SKM-1 (cell line): ENCODE results near the gene FLYWCH1.

Experiments
- DNase-seq: peaks from one replicate; lab custom pipeline; 2025; ENCODE audit not compliant: unreplicated experiment; lab: John Stamatoyannopoulos, UW

FLYWCH1 gene

GRCh38 chr16:2968368-2968737, 56.6 kb downstream of the FLYWCH1 start:
- DNase-seq: no peak

GRCh38 chr16:2968738-2969544, 57.2 kb downstream of the FLYWCH1 start, which contains the start of gene PAQR4:
Gene PAQR4, plus strand, starts transcription at chr16:2969348. Its CDS starts 327 bp downstream, at chr16:2969675.
- DNase-seq: peak; percentile 78

- DNase-seq: peak; percentile 75
Observed at GRCh38 chr16:2969545-2970521, 58.1 kb downstream of the FLYWCH1 start.

GRCh38 chr16:2970563-2970962, 58.8 kb downstream of the FLYWCH1 start:
- no peak for DNase-seq

GRCh38 chr16:2971134-2971984, 59.6 kb downstream of the FLYWCH1 start:
- DNase-seq: no peak

GRCh38 chr16:2971985-2972784, 60.5 kb downstream of the FLYWCH1 start:
- DNase-seq: no peak

GRCh38 chr16:2973093-2973492, 61.4 kb downstream of the FLYWCH1 start:
- no peak for DNase-seq

- no peak for DNase-seq
Observed at GRCh38 chr16:2973605-2974318, 62.0 kb downstream of the FLYWCH1 start.

GRCh38 chr16:2974319-2975056, 62.8 kb downstream of the FLYWCH1 start:
- no peak for DNase-seq

- no peak for DNase-seq
Observed at GRCh38 chr16:2975161-2975795, 63.5 kb downstream of the FLYWCH1 start.

- no peak for DNase-seq
Observed at GRCh38 chr16:2976201-2976600, 64.5 kb downstream of the FLYWCH1 start.

- DNase-seq: no peak
Observed at GRCh38 chr16:2976673-2977072, 64.9 kb downstream of the FLYWCH1 start.

- DNase-seq: no peak
Observed at GRCh38 chr16:2977440-2977839, 65.7 kb downstream of the FLYWCH1 start.

- DNase-seq: no peak
Observed at GRCh38 chr16:2979669-2980226, 68.0 kb downstream of the FLYWCH1 start.

- DNase-seq: peak; percentile 86
Observed at GRCh38 chr16:2980227-2981176, 68.8 kb downstream of the FLYWCH1 start, which contains the start of gene PKMYT1. Gene PKMYT1, minus strand, starts transcription at chr16:2980446. Its CDS starts 789 bp downstream, at chr16:2979657.

- no peak for DNase-seq
Observed at GRCh38 chr16:2981177-2981898, 69.6 kb downstream of the FLYWCH1 start.
